Activated gamma-delta T cell (primary cell): Measurements from ENCODE around the gene RPL29.

Source experiments
- DNase-seq: peaks from one replicate; lab custom pipeline; 2025; lab: John Stamatoyannopoulos, UW

The RPL29 gene

GRCh38 chr3:51945926-51946705 is 49.6 kb downstream of the RPL29 start:
- no peak for DNase-seq

- DNase-seq, result no peak
Observed at GRCh38 chr3:51945031-51945840, 50.5 kb downstream of the RPL29 start.

GRCh38 chr3:51944451-51945021 is 51.2 kb downstream of the RPL29 start:
- no peak for DNase-seq
